Measurements from ENCODE around the gene RUNX1. TPM values are rescaled to one million over a fixed set of nuclear protein-coding genes. Genes with fewer than 3 reads are reported as not detected.

RUNX1 gene
- 13.9 and 14.1 TPM in 2 replicates for total RNA-seq

DNA sequence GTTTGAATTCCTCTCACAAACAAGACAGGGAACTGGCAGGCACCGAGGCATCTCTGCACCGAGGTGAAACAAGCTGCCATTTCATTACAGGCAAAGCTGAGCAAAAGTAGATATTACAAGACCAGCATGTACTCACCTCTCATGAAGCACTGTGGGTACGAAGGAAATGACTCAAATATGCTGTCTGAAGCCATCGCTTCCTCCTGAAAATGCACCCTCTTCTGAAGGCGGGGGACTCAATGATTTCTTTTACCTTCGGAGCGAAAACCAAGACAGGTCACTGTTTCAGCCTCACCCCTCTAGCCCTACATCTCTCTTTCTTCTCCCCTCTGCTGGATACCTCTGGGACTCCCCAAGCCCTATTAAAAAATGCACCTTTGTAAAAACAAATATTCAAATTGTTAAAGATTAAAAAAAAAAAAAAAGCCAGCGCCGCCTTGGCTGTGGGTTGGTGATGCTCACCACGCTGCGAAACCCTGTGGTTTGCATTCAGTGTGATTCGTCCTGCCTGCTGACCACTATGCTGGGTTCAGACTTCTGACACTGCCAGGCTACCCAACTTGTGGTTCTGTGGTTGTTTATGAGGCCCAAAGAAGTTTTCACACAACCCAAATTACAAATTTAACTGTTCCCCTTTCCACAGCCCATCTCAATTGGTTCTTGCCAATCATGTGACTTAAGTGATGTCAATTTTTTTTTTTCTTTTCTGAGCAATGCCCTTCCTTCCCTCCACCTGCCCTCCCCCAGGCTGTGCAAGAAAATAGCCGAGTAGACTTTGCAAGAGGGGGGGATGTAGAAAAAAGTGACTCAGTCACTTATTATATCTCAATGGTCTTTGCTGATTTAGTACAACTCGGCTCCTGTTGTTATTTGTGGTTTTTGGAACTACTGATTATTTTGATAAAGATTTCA is at the start of gene RUNX1:
RUNX1 (minus strand) TSS at position 597 of the 912 bp plus-strand sequence.

All from thoracic aorta endothelial cell (primary cell).